ENCODE data around the gene HOXA3. TPM values are rescaled to one million over a fixed set of nuclear protein-coding genes. Genes with fewer than 3 reads are reported as not detected.
A peak's percentile ranks its signal among the peaks of the same experiment; 100 is the strongest.

Gene HOXA3
- total RNA-seq, 2 donors from 2014 or later, result not detected

DNA sequence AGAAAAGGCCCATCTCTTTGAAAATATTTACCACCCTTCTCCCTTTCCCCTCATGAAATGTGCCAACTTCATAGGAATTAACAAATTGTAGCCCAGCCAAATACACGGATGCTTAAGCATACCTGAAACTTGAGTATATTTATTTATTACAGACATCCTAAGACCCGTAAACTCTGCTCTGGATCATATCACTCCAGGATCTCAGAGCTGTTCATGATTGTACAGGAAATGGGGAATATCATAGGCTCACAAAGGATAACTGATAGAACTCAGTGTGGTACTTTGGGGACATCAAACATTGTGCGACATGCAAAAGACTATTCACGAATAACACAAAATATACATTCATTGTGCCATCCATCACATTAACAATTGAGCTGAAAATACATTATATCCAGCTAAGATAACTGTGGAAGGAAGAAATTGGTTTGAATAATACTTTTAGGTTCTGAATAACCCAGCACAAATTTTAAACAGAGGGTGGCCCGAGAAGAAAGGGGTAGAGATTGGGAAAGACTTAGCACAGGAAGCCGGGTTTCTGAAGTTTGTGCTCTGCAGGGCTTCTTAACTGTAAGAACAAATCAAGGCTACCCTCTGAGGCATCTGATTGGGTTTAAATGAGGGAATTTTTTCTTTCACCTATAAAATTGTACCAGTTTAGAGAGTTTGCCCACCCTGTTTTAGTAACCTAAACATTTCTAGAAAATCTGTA lies 59.0 kb downstream of the HOXA3 start:
- H3K36me3 Mint-ChIP-seq, result peaks cover 8 to 15% of the 10 kb centered on the region in 2 donors

GRCh38 chr7:27092819-27093110 lies 59.6 kb downstream of the HOXA3 start:
- Mint-ChIP-seq H3K9me3 (peaks cover 0 to 4% of the 10 kb centered on the region in 2 donors), H3K27ac (no peak overlapping the region), H3K36me3 (peaks cover 8 to 17% of the 10 kb centered on the region in 2 donors)
- ATAC-seq (no peak), DNase-seq (ENCODE audit: low spot score in 2 of 2) (no peak)

More for the DNA sequence above, 59.0 kb downstream of the HOXA3 start:
- Mint-ChIP-seq H3K27ac (no peak overlapping the region), H3K9me3 (peaks cover 0 to 4% of the 10 kb centered on the region in 2 donors)
- ATAC-seq (no peak), DNase-seq (ENCODE audit: low spot score in 2 of 2) (no peak)

GRCh38 chr7:27091941-27092818 lies 60.2 kb downstream of the HOXA3 start:
- no peak overlapping the region for H3K27ac Mint-ChIP-seq
- DNase-seq (ENCODE audit: low spot score in 2 of 2), result no peak
- H3K9me3 Mint-ChIP-seq, result peaks cover 0 to 4% of the 10 kb centered on the region in 2 donors
- H3K36me3 Mint-ChIP-seq, result peaks cover 8 to 19% of the 10 kb centered on the region in 2 donors
- no peak for ATAC-seq

- Mint-ChIP-seq H3K36me3 (peaks cover 8 to 18% of the 10 kb centered on the region in 2 donors), H3K27ac (no peak overlapping the region), H3K9me3 (peaks cover 0 to 4% of the 10 kb centered on the region in 2 donors)
- DNase-seq (ENCODE audit: low spot score in 2 of 2) (no peak), ATAC-seq (no peak)
Measured at GRCh38 chr7:27091105-27091504, 61.3 kb downstream of the HOXA3 start.

DNA sequence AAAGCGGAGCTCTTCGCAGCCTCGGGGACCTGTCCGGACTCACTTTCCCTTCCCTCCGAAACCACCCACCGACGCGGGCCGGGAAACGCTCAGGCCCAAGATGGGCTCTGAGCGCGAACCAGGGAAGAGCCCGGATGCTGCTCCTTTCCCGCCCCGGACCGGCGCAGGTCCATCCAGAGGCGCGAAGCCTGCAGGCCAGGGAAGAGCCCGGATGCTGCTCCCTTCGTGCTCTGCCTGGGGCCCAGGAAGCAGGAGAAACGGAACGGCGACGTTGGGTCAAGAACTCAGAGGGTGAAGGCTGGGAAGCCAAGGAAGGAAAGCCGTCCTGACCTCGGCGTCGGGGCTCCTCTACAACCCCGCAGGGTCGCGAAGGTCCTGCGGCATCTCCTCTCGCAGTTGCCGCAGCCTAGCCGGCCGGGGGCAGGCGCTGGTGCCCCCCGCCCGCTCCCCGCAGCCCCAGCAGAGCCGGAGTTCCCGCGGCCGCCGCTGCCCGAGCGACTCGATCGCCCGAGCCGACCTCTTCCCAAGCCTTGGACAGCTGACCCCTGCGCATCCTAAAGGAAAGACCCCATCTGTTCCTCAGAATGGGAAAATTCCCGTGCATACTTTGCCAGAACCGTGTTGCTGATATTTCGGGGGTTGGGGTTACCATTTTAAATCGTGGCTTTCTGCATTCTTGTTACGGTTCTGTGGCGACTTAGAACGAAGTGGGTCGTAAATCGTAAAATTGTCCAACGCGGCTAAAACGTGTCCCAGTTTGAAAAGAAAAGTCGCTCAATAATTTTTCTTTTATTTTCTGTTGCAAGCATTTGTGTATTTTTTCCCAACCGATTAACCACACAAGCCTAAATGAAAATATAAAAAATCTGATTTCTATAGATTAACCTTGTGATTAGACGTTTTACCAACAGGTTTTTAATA lies 64.1 kb downstream of the HOXA3 start:
- ATAC-seq, result no peak

GRCh38 chr7:27083646-27084045 lies 68.7 kb downstream of the HOXA3 start:
- Mint-ChIP-seq H3K9me3 (no peaks in the 10 kb centered on the region), H3K36me3 (peaks cover 0 to 8% of the 10 kb centered on the region in 2 donors), H3K27ac (no peak overlapping the region)
- DNase-seq (ENCODE audit: low spot score in 2 of 2) (no peak), ATAC-seq (no peak)

More for the DNA sequence above, 64.1 kb downstream of the HOXA3 start:
- peaks cover 0 to 18% of the 10 kb centered on the region in 2 donors for H3K36me3 Mint-ChIP-seq
- DNase-seq (ENCODE audit: low spot score in 2 of 2), result no peak
- peaks cover 0 to 4% of the 10 kb centered on the region in 2 donors for H3K9me3 Mint-ChIP-seq
- peak overlapping the region in 1 of 2 donors; percentile 65 for H3K27ac Mint-ChIP-seq

- Mint-ChIP-seq H3K36me3 (peaks cover 0 to under 1% of the 10 kb centered on the region in 2 donors), H3K9me3 (no peaks in the 10 kb centered on the region), H3K27ac (no peak overlapping the region)
- DNase-seq (ENCODE audit: low spot score in 2 of 2) (no peak), ATAC-seq (no peak)
Measured at GRCh38 chr7:27082171-27082570, 70.2 kb downstream of the HOXA3 start.

- no peaks in the 10 kb centered on the region for H3K9me3 Mint-ChIP-seq
- no peak overlapping the region for H3K27ac Mint-ChIP-seq
- DNase-seq (ENCODE audit: low spot score in 2 of 2), result no peak
- no peaks in the 10 kb centered on the region for H3K36me3 Mint-ChIP-seq
- ATAC-seq, result no peak
Measured at GRCh38 chr7:27080844-27081436, 71.4 kb downstream of the HOXA3 start.

- Mint-ChIP-seq H3K9me3 (no peaks in the 10 kb centered on the region), H3K36me3 (no peaks in the 10 kb centered on the region), H3K27ac (no peak overlapping the region)
- DNase-seq (ENCODE audit: low spot score in 2 of 2) (no peak), ATAC-seq (no peak)
Measured at GRCh38 chr7:27079234-27079975, 73.0 kb downstream of the HOXA3 start.

DNA sequence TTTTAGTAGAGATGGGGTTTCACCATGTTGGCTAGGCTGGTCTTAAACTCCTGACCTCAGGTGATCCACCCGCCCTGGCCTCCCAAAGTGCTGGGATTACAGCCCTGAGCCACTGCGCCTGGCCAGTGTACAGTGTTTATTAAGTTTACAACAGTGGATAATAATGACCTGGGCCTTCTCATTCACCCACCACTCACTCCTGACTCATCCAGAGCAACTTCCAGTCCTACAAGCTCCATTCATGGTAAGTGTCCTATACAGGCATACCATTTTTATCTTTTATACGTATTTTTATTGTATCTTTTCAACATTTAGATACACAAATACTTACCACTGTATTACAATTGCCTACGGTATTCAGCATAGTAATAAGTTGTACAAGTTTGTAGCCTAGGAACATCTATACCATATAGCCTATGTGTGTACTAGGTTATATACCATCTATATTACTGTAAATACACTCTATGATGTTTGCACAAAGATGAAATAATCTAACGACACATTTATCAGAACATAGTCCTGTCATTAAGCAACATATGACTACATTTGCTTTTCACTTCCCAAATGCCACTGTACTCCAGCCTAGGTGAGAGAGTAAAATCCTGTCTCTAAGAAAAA lies 73.7 kb downstream of the HOXA3 start:
- no peak for ATAC-seq
- Mint-ChIP-seq H3K9me3 (no peaks in the 10 kb centered on the region), H3K36me3 (no peaks in the 10 kb centered on the region), H3K27ac (no peak overlapping the region)
- DNase-seq (ENCODE audit: low spot score in 2 of 2), result no peak

DNA sequence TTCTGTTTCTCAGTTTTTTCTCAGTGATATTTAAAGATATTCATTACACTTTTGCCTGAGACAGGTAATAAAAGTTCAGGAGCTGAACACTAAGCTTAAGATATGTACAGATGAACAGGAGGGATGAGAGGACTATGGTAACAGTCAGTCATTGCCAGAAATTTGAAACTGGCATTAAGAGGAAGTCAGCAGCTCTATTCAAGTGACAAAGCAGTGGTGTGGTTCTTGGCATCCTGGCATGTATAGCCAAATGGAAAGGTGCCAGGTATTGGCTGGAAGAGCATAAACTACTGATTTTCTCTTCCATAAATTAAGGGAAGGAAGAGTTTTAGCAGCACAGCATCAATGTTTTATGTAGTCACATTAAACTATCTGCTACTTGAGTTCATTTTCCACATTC lies 79.3 kb downstream of the HOXA3 start:
- Mint-ChIP-seq H3K9me3 (no peaks in the 10 kb centered on the region), H3K36me3 (no peaks in the 10 kb centered on the region), H3K27ac (no peak overlapping the region)
- DNase-seq (ENCODE audit: low spot score in 2 of 2), result no peak
- no peak for ATAC-seq

DNA sequence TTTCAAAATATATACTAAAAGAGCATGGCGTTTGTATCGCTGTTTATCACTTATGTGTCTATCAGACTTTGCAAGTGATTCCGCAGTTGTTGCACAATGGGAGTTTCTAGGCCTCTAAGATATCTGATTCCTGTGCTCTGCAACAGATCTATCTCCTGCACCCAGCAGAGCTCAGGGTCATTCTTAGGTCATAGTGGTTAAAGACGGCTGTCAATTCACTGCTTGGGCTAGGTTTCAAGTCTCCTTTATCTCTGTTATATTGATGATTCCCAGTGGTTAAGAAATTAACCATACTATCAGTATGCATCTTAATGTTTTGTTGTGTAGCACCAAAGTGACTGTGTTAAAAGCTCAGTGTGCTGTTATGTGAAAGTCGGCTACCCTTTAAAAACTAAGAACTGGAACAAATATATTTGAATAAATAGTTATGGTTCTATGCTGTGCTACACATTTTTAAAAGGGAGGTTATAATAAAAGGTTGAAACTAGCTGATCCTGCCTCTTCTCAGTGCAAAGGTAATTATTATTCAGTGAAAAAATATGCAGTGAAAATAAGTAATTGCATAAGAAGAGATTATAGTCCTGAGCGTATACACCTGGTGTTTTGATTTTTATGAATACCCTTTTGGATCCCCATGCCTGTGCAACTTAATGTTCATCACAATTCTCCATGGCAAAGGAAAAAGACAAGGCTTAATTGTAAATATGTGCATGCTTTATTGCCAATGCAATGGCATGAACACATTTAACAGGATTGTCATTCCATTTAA lies 80.6 kb downstream of the HOXA3 start:
- DNase-seq (ENCODE audit: low spot score in 2 of 2) (no peak), ATAC-seq (no peak)
- no peaks in the 10 kb centered on the region for H3K9me3 Mint-ChIP-seq
- no peaks in the 10 kb centered on the region for H3K36me3 Mint-ChIP-seq
- H3K27ac Mint-ChIP-seq, result no peak overlapping the region

DNA sequence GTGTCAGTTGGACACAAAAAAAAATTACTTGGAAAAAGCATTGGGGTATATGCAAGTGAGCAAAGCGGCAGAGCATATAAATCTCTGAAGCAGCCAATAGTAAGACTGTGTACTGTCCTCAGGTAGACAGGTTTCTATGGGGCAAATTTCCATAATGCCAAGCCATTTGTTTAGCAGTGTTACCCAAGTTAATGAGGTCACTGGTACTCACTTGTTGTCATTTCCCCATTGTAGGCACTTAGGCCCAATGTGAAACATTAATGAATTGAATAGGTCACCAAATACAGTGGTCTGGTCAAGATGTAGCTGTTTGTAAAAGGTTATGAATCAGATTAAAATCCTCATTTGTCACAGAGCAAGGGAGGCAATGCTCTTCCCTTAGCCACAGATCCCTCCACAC lies 84.1 kb downstream of the HOXA3 start:
- ATAC-seq (no peak), DNase-seq (ENCODE audit: low spot score in 2 of 2) (no peak)
- H3K36me3 Mint-ChIP-seq, result no peaks in the 10 kb centered on the region
- no peak overlapping the region for H3K27ac Mint-ChIP-seq
- H3K9me3 Mint-ChIP-seq, result no peaks in the 10 kb centered on the region

GRCh38 chr7:27066148-27066547 lies 86.2 kb downstream of the HOXA3 start:
- ATAC-seq (no peak), DNase-seq (ENCODE audit: low spot score in 2 of 2) (no peak)
- no peak overlapping the region for H3K27ac Mint-ChIP-seq
- no peaks in the 10 kb centered on the region for H3K9me3 Mint-ChIP-seq
- no peaks in the 10 kb centered on the region for H3K36me3 Mint-ChIP-seq

- Mint-ChIP-seq H3K27ac (no peak overlapping the region), H3K9me3 (no peaks in the 10 kb centered on the region), H3K36me3 (no peaks in the 10 kb centered on the region)
- no peak for DNase-seq (ENCODE audit: low spot score in 2 of 2)
- ATAC-seq, result no peak
Measured at GRCh38 chr7:27065709-27066108, 86.7 kb downstream of the HOXA3 start.

All from activated naive CD4-positive, alpha-beta T cell treated with anti-CD3 and anti-CD28 coated beads, Interleukin-2, amount 50 U/mL, for 72 hours (primary cell).